Panc1 (cell line): ENCODE measurements around the gene CCR1. TPM values are rescaled to one million over a fixed set of nuclear protein-coding genes. Genes with fewer than 3 reads are reported as not detected.

Source experiments
- ATAC-seq: fragments of 200-7000 bp; cut with Tn5 transposase; 2 replicates; pipeline ENCODE4 v1.9.1; 2020; ENCODE audit warnings: mild to moderate bottlenecking, moderate library complexity
- BruUV-seq: library from RNA; stranded (reverse); fragments of 400-500 nt; replicated peaks from 2 replicates; lab custom pipeline; 2021; lab: Mats Ljungman, UMichigan
- CTCF ChIA-PET: fragments of 300-600 bp; sonication (Branson Sonifier 250); formaldehyde crosslinking; loops from one replicate; lab custom pipeline; 2022; ENCODE audit warnings: antibody characterized with exemption; lab: Charles Lee
- POLR2A ChIA-PET: fragments of 300-600 bp; sonication (Branson Sonifier 250); formaldehyde crosslinking; loops from one replicate; lab custom pipeline; 2022; ENCODE audit warnings: antibody characterized with exemption; lab: Charles Lee
- DNase-seq: peaks from one replicate; pipeline ENCODE4 v3.0.0-alpha.2; 2010; ENCODE audit warnings: low read depth, low spot score
- H3K27ac ChIP-seq: 2 replicates; pipeline ENCODE4 v1.5.1; 2011; ENCODE audit warnings: mild to moderate bottlenecking, low read length, inconsistent platforms
- H3K27me3 ChIP-seq: fragments of 200-500 bp; sonication (Bioruptor generic); 2 replicates; pipeline ENCODE4 v1.6.0; 2014; ENCODE audit warnings: low read length, inconsistent platforms; ENCODE audit not compliant: control insufficient read depth, insufficient read depth
- H3K36me3 ChIP-seq: fragments of 200-500 bp; sonication (Bioruptor generic); 2 replicates; pipeline ENCODE4 v1.5.1; 2014; ENCODE audit warnings: inconsistent platforms, mild to moderate bottlenecking, low read length, moderate library complexity; ENCODE audit not compliant: control insufficient read depth, insufficient read depth
- H3K4me1 ChIP-seq: 2 replicates; pipeline ENCODE4 v1.5.1; 2011; ENCODE audit warnings: inconsistent platforms, mild to moderate bottlenecking, low read length, moderate library complexity; ENCODE audit not compliant: control insufficient read depth, insufficient read depth
- H3K4me3 ChIP-seq, 2 experiments: 2 replicates each; pipeline ENCODE4 v1.5.1; 2011 to 2012; ENCODE audit warnings: low read depth in 2 of 2, low read length in 2 of 2, mild to moderate bottlenecking in 2 of 2, inconsistent platforms in 1 of 2, moderate library complexity in 1 of 2
- H3K9me3 ChIP-seq: fragments of 200-500 bp; sonication (Bioruptor generic); 2 replicates; pipeline ENCODE4 v1.5.1; 2014; ENCODE audit warnings: low read depth, mild to moderate bottlenecking, inconsistent platforms, low read length, moderate library complexity; ENCODE audit not compliant: control insufficient read depth, insufficient read depth
- POLR2AphosphoS5 ChIP-seq: IDR thresholded peaks from 2 replicates; pipeline ENCODE4 v1.6.1; 2012; ENCODE audit warnings: mild to moderate bottlenecking, low read depth, low read length, moderate library complexity
- REST ChIP-seq, 2 experiments: IDR thresholded peaks; 2 replicates each; pipeline ENCODE4 v1.6.1; 2011 to 2012; ENCODE audit warnings: low read depth in 2 of 2, control low read depth in 1 of 2, low read length in 1 of 2, mild to moderate bottlenecking in 1 of 2, moderate library complexity in 1 of 2; ENCODE audit not compliant: insufficient read depth in 1 of 2
- SIN3A ChIP-seq: IDR thresholded peaks from 2 replicates; pipeline ENCODE4 v1.6.1; 2012; ENCODE audit warnings: low read depth, mild to moderate bottlenecking, low read length, moderate library complexity, borderline replicate concordance; ENCODE audit not compliant: insufficient read depth
- TCF7L2 ChIP-seq: IDR thresholded peaks from 2 replicates; pipeline ENCODE4 v1.6.1; 2011; ENCODE audit warnings: mild to moderate bottlenecking, low read depth, low read length, inconsistent platforms
- in situ Hi-C: cut with HindIII; loops from 2 replicates; pipeline ENCODE4 v1.10.0; 2016; ENCODE audit warnings: low sequenced_read_pairs, low pct_unique_long_range_greater_than_20kb
- intact Hi-C: fragments of 100-400 bp; cut with micrococcal nuclease; formaldehyde crosslinking; loops from one replicate; pipeline ENCODE4 v1.10.0; 2022; ENCODE audit not compliant: unreplicated experiment
- total RNA-seq: library from RNA; stranded (reverse); gene quantifications from one replicate; pipeline ENCODE4 v1.2.1, GENCODE V29; 2021; ENCODE audit not compliant: unreplicated experiment
- TF ChIP-seq, protein P1 (sequence below): fragments of 450-650 bp; IDR thresholded peaks from 2 replicates; pipeline ENCODE4 v1.5.1; 2017; ENCODE audit warnings: mild to moderate bottlenecking

The CCR1 gene
- total RNA-seq, 1 experiment from 2014 or later, result not detected

GRCh38 chr3:46202535-46202934 is 5.6 kb downstream of the CCR1 start:
- in situ Hi-C loops (no loop called here), intact Hi-C loops (no loop called here)

DNA sequence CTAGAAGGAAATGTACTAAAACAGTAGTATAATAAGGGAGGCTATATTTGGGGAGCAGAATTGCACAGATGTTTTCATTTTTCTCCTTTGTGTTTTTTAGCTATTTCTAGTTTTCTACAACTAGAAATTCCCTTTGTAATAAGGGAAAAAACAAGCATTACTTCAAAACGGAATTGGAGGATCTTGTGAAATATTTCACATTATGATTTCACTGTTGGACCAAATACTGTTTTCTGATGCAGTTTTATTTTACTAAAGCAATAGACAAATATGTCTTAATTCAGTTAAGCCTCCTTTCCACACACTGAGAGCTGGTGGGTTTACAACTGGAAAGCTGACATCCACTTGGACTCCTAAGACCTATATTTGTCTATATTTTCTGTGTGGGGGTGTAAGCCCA is 7.3 kb downstream of the CCR1 start:
- intact Hi-C loops, result no loop called here
- TF ChIP-seq TCF7L2 (no peak), POLR2AphosphoS5 (no peak), REST (IDR thresholded peaks at IDR 0.05; ENCODE audit: insufficient read depth in 1 of 2, low read depth in 2 of 2, low read length in 1 of 2) (no peak), SIN3A (no peak)
- TF ChIP-seq, protein P1, sequence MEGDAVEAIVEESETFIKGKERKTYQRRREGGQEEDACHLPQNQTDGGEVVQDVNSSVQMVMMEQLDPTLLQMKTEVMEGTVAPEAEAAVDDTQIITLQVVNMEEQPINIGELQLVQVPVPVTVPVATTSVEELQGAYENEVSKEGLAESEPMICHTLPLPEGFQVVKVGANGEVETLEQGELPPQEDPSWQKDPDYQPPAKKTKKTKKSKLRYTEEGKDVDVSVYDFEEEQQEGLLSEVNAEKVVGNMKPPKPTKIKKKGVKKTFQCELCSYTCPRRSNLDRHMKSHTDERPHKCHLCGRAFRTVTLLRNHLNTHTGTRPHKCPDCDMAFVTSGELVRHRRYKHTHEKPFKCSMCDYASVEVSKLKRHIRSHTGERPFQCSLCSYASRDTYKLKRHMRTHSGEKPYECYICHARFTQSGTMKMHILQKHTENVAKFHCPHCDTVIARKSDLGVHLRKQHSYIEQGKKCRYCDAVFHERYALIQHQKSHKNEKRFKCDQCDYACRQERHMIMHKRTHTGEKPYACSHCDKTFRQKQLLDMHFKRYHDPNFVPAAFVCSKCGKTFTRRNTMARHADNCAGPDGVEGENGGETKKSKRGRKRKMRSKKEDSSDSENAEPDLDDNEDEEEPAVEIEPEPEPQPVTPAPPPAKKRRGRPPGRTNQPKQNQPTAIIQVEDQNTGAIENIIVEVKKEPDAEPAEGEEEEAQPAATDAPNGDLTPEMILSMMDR, result no peak
- no TSS peak for BruUV-seq

More at GRCh38 chr3:46202535-46202934, 5.6 kb downstream of the CCR1 start:
- no peaks in the 10 kb centered on the region for H3K27me3 ChIP-seq
- no peaks in the 10 kb centered on the region for H3K9me3 ChIP-seq
- no peak overlapping the region for H3K27ac ChIP-seq
- CTCF ChIA-PET, result no interaction called here
- no peaks in the 10 kb centered on the region for H3K36me3 ChIP-seq
- no peak overlapping the region for H3K4me3 ChIP-seq
- ATAC-seq (no peak), DNase-seq (no peak)
- no TSS peak for BruUV-seq
- POLR2A ChIA-PET, result no interaction called here
- TF ChIP-seq REST (IDR thresholded peaks at IDR 0.05; ENCODE audit: insufficient read depth in 1 of 2, low read depth in 2 of 2, low read length in 1 of 2) (no peak), POLR2AphosphoS5 (no peak), TCF7L2 (no peak), SIN3A (no peak)
- TF ChIP-seq, protein P1, result no peak
- no peaks in the 10 kb centered on the region for H3K4me1 ChIP-seq

More for the DNA sequence above, 7.3 kb downstream of the CCR1 start:
- Histone ChIP-seq H3K4me1 (no peaks in the 10 kb centered on the region), H3K27me3 (no peaks in the 10 kb centered on the region), H3K36me3 (no peaks in the 10 kb centered on the region), H3K4me3 (no peak overlapping the region), H3K27ac (no peak overlapping the region), H3K9me3 (no peaks in the 10 kb centered on the region)
- in situ Hi-C loops, result no loop called here
- ATAC-seq (no peak), DNase-seq (no peak)
- POLR2A ChIA-PET, result no interaction called here
- CTCF ChIA-PET, result no interaction called here
